ENCODE data around the gene LIPT2. TPM values are rescaled to one million over a fixed set of nuclear protein-coding genes. Genes with fewer than 3 reads are reported as not detected.

The LIPT2 gene
- total and polyA plus RNA-seq, 2 donors (not counting 3 experiments of a cell fraction or from before 2014, with no cell fraction given) = 1.7 to 4.1 TPM

DNA sequence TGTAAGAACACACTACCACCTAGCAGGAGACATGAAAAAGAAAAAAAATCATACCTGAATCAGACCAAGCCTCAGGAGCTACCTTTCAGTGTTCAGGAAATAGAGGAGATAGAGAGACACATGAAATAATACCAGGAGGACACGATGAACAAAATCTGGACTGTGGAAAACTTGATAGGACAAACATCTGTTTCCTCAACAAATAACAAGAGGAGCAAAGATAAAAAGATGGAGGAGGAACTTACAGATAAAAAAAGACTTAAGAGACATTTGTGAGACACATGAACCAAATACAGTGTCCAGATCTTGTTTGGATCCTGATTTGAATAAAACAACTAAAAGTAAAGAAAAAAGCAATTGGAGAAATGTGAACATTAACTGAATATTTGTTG, 13.8 kb downstream of the LIPT2 start:
- Histone ChIP-seq H3K79me2 (ENCODE audit: control insufficient read depth, insufficient read depth, low read length) (no peaks in the 10 kb centered on the region), H3K36me3 (ENCODE audit: control insufficient read depth in 2 of 2, extremely low read depth in 1 of 2, insufficient read depth in 2 of 2, low read length in 2 of 2) (no peaks in the 10 kb centered on the region), H3K9me1 (replicated peaks; ENCODE audit: control insufficient read depth, extremely low read depth, insufficient read depth, low read length) (no peaks in the 10 kb centered on the region), H3K4me3 (replicated peaks in 1 of 3; ENCODE audit: insufficient read depth in 1 of 3, low read depth in 1 of 3, low read length in 3 of 3) (no peak overlapping the region), H3K27me3 (ENCODE audit: control insufficient read depth in 2 of 2, insufficient read depth in 2 of 2, low read length in 2 of 2) (peaks cover 0 to 2% of the 10 kb centered on the region in 2 experiments), H3K4me2 (ENCODE audit: insufficient read depth, low read length) (no peak overlapping the region), H3K27ac (ENCODE audit: insufficient read depth, low read depth, low read length) (no peak overlapping the region), H2AFZ (ENCODE audit: low read depth, low read length) (no peak overlapping the region), H3K9me3 (replicated peaks; ENCODE audit: control insufficient read depth, insufficient read depth, low read length) (no peaks in the 10 kb centered on the region), H4K20me1 (replicated peaks; ENCODE audit: control insufficient read depth, extremely low read depth, insufficient read depth, low read length) (no peaks in the 10 kb centered on the region), H3K4me1 (ENCODE audit: control insufficient read depth, extremely low read depth, insufficient read depth, low read length) (no peaks in the 10 kb centered on the region), H3K9ac (replicated peaks; ENCODE audit: extremely low read depth, insufficient read depth, low read length) (no peak overlapping the region)
- no TSS peak for BruUV-seq (replicated peaks)
- DNase-seq (ENCODE audit: low read depth, low spot score) = no peak
- intact Hi-C loops (cut with micrococcal nuclease) (no loop called here), dilution Hi-C loops (cut with MboI; ENCODE audit: extremely low pct_ligation_motif_present, low sequenced_read_pairs) (loop anchor here (10.0 kb wide), 1 partner anchor 395 kb away; no protein-coding TSS in a partner anchor)
- no peak for FAIRE-seq
- TF ChIP-seq MYC (IDR thresholded peaks at IDR 0.05; ENCODE audit: low read depth, low read length) (no peak), POLR2AphosphoS5 (IDR thresholded peaks at IDR 0.05; ENCODE audit: insufficient read depth, low read depth, low read length) (no peak), EZH2 (IDR thresholded peaks at IDR 0.05; ENCODE audit: borderline replicate concordance, low read depth, low read length, severe bottlenecking) (no peak), FOS (IDR thresholded peaks at IDR 0.05; ENCODE audit: borderline replicate concordance, insufficient read depth, low read length) (no peak), GATA2 (IDR thresholded peaks at IDR 0.05; ENCODE audit: insufficient read depth, insufficient read length, low read depth, low read length) (no peak), POLR2A (IDR thresholded peaks at IDR 0.05; ENCODE audit: low read depth, low read length) (no peak), JUN (IDR thresholded peaks at IDR 0.05; ENCODE audit: borderline replicate concordance, insufficient read depth, insufficient read length, low read depth) (no peak)
- TF ChIP-seq, protein P1, sequence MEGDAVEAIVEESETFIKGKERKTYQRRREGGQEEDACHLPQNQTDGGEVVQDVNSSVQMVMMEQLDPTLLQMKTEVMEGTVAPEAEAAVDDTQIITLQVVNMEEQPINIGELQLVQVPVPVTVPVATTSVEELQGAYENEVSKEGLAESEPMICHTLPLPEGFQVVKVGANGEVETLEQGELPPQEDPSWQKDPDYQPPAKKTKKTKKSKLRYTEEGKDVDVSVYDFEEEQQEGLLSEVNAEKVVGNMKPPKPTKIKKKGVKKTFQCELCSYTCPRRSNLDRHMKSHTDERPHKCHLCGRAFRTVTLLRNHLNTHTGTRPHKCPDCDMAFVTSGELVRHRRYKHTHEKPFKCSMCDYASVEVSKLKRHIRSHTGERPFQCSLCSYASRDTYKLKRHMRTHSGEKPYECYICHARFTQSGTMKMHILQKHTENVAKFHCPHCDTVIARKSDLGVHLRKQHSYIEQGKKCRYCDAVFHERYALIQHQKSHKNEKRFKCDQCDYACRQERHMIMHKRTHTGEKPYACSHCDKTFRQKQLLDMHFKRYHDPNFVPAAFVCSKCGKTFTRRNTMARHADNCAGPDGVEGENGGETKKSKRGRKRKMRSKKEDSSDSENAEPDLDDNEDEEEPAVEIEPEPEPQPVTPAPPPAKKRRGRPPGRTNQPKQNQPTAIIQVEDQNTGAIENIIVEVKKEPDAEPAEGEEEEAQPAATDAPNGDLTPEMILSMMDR (IDR thresholded peaks at IDR 0.05; ENCODE audit: extremely low read depth in 1 of 2, insufficient read depth in 1 of 2, low read depth in 1 of 2, low read length in 2 of 2) = no peak
- TF ChIP-seq, protein P2, sequence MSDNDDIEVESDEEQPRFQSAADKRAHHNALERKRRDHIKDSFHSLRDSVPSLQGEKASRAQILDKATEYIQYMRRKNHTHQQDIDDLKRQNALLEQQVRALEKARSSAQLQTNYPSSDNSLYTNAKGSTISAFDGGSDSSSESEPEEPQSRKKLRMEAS (IDR thresholded peaks at IDR 0.05; ENCODE audit: insufficient read depth, insufficient read length) = no peak
- ChIA-PET POLR2A (no interaction called here), CTCF (interaction anchor here (1.5 kb wide), 1 partner anchor 26 kb away, joined by 4 read pairs; no protein-coding TSS in a partner anchor)
